Fibroblast of upper back skin (primary cell): ENCODE results near the gene LGALS3BP.
"Not testable (repeated sequence)": the region's sequence is repeated elsewhere in the genome, so short reads cannot be mapped to it uniquely, and the experiment has no call there.

Experiments used
- DNase-seq: peaks from one replicate; pipeline ENCODE4 v3.0.0-alpha.2; 2013

LGALS3BP gene

GRCh38 chr17:78979780-78980623 is at the start of gene LGALS3BP:
LGALS3BP (minus strand) TSS chr17:78979923; CDS start chr17:78977191, 2,732 bp downstream.
- DNase-seq, result peak; percentile 79

GRCh38 chr17:79028496-79029326 is 49.0 kb upstream of the LGALS3BP start:
- no peak for DNase-seq

DNA sequence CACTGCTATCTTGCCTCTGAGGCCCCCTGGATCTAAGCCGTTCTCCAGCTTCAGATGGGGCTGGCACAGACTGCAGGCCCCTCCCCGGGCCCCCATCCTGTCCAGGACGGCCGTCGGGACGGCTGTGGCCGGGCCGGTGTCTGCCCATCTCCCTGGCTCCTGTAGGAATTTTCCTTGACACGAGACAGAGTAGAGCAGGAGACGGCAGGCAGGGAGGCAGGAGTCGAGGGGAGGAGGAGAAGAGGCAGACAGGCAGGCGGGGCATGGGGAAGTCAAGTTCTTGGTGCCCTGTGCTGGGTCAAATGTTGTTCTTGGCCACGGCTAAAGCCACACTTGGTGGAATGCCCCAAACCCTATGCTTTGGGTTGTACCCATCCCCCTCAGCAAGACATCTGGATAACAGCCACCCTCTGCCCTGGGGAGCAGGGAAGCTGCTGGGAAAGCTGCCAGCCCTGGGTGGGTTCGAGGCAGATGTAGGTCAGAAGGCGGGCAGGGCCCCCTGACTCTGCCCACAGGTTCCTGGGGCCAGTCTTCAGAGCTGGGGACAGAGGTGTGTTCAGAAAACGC is 48.3 kb upstream of the LGALS3BP start:
- peak; percentile 20 for DNase-seq

GRCh38 chr17:79027274-79027924 is 47.7 kb upstream of the LGALS3BP start:
- no peak for DNase-seq

DNA sequence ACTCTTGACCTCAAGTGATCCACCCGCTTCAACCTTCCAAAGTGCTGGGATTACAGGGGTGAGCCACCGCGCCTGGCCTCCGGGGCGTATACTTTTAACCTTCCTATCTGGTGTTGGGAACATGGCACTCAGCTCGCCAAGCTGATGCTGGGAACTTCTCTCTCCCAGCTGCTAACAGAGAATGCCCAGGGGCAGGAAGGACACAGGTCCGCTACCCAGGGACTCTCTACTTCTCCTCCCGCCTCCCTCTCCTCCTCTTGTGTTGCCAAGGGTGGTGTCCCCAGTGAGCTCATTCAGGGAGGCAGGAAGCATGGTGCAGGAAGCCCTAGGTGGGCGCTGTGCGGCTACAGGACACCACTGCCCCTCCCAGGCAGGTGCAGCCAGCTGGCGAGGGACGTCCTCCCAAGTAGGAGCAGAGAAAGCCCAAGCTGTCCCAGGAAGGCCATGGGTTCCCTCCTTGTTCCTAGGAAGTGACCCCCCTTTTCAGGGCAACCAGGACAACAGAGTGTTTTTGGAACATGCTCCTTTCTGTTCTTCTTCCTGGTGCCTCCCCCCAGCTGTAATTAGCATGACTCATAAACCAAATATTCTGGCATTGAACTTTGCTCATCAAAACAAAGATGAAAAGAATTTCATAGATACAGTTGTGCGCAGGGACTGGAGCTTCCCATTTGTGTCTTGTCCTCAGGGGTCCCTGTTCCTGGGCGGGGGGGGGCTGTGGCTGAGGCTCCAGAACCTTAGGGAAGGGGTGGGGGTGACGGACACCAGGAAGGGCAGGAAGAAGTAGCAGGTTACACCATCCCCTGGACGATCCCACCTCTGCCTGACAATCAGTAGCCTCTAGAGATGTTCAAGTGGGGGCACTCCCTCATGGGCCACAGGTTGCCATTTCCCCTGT is 46.9 kb upstream of the LGALS3BP start:
- DNase-seq, result peak; percentile 69

DNA sequence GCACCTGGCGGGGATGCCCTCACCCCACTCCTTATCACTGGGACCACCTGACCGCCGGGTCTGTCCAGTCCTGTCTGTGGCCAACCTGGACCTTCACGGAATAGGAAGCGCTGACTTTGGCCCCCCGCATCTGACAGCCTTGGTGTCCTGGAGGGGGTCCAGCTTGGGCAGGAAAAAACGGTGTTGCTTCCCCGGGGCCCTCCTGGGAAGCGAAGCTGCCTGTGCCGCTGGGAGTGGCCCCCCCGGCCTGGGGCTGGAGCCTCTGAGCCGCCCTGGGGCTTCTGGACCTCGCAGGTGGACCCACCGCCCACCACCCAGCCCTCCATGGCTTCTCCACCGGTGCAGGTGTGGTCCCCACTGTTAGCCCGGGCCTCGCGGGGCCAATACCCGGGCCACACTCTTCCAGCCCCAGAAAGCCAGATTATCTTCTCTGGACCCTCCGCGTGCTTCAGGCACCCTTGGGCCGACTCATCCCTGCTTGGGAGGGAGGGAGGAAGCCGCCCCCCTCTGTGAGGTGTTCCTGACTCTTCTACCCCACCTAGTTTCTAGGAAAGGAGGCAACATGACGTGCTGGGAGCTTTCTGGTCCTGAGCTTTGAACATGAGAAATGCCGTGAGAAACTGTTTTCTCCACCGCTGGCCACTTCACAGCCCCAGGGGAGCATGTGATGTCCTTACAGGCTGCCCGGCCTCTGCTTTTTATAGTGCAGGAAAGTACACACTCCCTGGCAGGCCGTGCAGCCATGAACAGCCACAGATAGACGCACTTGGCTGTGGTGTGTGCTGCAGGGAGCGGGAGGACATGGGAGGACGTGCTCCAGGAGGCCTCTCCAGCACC is 45.4 kb upstream of the LGALS3BP start:
- DNase-seq, result no peak

- DNase-seq, result peak; percentile 41
These were observed 44.4 kb upstream of the LGALS3BP start, which contains the start of gene C1QTNF1 for GRCh38 chr17:79023886-79024771. C1QTNF1 (plus strand) TSS chr17:79024169; CDS start chr17:79043969, 19,800 bp downstream.

DNA sequence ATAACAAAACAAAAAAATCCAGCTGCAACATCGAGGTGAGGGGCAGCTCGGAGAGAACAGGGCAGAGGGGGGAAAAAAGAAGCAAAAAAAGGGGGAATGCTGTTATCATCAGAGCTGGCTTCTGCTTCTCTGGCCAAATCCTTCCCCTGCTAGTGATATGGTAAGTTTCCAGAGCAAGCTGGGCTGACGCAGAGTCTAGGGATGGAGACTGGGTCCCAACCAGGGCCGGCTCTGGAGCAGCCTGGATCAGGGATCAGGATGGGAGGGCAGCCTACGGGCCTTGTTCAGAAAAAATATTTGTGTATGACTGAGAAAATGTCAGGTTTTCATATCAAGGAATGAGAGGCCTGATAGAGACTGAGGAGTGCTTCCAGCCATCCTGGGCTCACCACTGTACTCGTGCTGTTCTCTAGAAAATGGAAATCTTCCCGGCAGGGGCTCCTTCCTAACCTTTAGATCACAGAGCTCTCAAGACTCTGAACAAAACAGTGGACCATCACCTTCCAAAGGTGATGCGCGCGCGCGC is 43.5 kb upstream of the LGALS3BP start:
- DNase-seq, result no peak

DNA sequence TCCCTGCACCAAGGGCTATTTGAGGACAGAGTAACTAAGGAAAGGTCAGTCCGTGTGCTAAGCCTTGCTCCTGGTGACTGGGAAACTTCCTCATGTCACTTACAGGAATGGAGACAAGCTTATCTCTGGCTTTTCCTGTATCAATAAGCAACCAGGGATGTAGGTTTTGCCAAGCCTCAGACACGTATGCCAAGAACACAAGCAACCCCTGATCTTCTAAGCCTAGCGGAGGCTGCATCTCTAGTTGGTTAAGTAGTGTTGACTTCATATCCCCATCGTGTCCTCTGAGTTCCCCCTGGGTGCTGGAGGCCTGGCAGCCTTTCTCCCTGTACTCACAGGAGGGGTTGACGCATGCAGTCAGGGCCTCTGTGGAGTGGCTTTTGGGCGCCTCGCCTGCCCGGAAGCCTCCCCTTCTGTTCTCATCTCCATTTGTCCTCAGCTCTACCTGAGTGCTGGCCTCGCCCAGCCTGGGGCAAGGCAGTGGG is 42.8 kb upstream of the LGALS3BP start:
- DNase-seq, result no peak

GRCh38 chr17:79021929-79022328 is 42.2 kb upstream of the LGALS3BP start:
- not testable (repeated sequence) for DNase-seq

- no peak for DNase-seq
These were observed 41.0 kb upstream of the LGALS3BP start for GRCh38 chr17:79020631-79021301.

DNA sequence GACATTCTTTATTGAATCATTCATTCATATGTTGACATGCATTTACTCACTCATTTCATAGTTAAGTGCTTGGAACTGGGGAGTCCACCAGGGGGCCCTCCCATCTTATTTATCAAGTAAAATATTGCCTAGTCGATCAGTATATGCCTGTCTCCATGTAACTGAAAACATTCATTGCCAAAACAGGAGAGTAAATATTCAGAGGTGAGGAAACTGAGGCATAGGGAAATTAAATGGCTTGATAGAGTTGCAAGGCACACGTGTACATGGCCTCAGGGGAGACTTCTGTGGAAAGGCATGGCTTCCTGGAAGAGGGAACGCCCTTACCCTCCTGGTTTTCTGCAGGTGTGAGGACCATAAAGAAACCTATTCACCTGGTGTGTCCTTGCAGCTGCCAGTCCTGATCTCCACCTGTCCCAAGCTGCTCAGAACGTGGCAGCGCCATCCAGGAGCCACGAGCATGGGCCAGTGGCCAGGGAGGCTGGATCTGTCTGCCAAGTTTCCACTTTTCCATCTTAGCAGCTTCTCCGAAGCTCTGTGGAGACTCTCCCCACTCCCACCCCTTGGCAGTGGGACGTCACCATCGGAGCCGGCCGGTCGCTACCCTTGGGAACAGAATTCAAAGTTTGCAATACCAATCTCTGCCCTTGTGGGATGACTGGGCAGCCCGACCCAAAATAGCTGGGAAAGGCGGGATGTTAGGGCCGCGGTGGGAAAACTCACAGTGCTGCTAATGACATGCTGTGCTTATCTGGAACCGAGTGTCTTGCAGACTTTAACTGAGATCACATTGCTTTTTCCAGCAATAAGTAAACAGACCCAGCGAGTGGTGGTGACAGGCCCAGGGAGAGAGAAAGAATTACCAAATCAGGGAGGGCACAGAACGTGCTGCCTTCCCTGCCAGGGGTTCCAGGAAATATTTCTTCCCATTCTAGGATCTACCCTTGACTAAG is 40.2 kb upstream of the LGALS3BP start:
- DNase-seq, result peak; percentile 71

DNA sequence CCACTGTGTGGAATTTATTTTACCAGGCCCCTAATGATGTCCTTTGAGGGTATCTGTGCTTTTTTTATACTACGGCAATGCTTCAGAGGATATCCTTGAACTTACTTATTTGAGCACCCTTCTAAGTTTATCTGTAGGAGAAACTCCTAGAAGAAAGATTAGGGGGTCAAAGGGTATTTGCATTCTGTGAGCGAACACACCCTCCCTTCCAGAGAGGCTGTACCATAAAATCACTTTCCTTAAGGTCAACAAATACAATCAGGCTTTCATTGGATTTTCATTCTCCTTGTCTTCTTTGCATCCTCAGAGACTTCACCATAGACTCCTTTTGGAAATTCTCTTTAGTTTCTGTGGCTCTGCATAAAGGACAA is 39.5 kb upstream of the LGALS3BP start:
- DNase-seq, result no peak

GRCh38 chr17:79018370-79018695 is 38.6 kb upstream of the LGALS3BP start:
- no peak for DNase-seq

DNA sequence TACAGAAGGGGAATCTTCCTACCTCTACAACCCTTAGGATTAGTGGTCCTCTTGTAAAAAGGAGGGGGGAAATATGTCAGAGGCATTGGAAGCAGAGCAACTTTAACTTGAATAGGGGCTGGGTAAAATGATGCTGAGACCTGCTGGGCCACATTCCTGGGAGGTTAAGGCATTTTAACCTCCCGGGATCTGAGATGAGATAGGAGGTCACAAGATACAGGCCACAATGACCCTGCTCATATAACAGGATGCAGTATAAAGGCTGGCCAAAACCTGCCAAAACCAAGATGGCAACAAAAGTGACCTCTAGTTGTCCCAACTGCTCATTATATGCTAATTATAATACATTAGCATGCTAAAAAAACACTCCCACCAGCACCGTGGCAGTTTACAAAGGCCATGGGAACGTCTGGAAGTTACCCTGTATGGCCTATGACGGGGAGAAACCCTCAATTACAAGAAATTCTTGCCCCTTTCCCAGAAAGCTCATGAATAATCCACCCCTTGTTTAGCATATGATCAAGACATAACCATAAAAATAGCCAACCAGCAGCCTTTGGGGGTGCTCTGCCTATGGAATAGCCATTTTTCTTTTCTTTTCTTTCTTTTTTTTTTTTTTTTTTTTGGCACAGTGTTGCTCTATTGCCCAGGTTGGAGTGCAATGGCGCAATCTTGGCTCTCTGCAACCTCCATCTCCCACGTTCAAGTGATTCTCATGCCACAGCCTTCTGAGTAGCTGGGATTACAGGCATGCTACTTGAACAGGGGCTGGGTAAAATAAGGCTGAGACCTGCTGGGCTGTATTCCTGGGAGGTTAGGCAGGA is 38.0 kb upstream of the LGALS3BP start:
- no peak for DNase-seq

DNA sequence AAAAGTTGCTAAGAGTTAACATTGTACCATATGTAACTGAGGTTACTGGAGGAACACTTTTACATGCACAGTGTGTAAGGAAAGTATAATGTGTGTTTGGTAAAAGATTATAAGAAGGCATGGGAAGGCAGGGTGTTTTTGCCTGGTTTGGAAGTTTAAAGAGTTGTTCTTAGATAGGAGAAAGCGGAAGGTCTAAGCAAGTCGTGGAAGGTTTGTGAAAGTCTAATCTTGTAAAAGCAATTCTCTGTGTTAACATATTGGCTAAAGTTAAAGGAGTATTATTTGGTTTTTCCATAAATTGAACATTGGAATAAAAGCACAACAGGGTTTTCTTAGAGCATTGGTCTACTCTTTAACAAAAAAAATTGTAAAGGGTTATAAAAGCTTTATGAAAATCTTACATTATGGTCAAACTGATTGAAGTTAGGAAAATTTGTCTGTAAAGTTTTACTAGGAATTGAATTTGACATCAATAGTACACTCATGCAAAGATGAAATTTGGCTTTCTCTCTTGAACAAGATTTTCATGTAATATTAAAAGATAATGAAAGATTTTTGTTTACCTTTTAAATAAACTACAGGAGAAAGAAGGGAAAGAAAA is 34.5 kb upstream of the LGALS3BP start:
- no peak for DNase-seq
